Measurements from ENCODE around the gene WDFY4.

DNA sequence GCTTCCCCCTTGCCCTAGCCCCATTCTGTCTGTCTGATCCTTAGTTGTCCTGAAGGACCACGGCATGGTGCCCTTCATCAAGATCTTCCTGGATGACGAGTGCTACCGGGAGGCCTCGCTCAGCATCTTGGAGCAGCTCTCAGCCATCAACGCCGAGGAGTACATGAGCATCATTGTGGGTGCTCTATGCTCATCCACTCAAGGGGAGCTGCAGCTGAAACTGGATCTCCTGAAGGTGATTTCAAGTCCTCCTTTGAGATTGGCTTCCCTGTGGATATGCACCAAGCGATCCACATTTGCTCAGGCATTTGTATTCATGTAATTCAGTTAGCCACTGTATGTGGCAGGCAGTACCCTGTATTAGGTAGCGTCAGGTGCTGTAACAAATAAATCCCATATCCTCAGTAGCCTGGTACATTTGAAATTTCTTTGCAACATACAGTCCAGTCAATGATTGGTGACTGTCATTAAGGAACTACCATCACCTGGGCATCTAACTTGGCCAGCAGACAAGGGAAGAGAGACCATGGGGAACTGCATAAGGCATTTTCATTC lies 51.2 kb downstream of the WDFY4 start:
- TF ChIP-seq POLR2A (IDR thresholded peaks at IDR 0.05) = no peak
- TF ChIP-seq CTCF (IDR thresholded peaks at IDR 0.05) = no peak
